HG02885 (cell line): ENCODE measurements around the gene ATP10A.

ENCODE experiments used
- ATAC-seq: cut with Tn5 transposase; IDR thresholded peaks from one replicate; pipeline ENCODE4 v1.9.1; 2021; ENCODE audit warnings: mild to moderate bottlenecking; ENCODE audit not compliant: unreplicated experiment, poor library complexity

ATP10A gene

DNA sequence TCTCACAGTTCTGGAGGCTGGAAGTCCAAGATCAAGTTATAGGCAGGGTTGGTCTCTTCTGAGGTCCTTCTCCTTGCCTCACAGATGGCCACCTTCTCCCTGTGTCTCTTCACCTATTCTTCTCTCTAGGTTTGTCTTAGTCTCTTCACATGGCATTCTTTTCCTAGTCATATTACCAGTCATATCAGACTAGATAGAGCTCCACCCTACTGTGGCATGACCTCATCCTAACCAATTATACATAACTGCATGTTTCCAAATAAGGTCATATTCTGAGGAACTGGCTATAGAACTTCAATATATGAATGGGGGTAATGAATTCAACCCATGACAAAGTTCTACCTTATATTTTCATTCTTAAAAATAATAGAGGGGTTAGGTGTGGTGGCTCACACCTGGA lies 227.9 kb downstream of the ATP10A start:
- ATAC-seq = no peak

DNA sequence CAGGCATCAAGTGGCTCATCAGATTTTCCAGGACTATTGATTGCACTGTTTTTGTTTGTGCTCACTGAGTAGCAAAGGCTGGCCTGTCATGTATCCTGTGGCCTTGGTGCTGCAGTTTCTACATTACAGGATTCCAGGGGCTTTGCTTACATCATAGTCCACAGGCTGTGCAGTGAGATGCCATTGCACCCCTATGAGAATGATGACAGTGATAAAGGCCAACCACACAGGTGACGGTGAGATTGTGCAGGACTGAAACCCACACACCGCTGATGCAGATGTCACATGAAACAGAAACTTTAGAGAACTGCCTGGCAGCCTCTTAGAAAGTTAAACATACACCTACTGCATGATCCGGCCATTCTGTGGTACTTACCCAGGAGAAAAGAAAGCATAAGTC lies 229.3 kb downstream of the ATP10A start:
- ATAC-seq = no peak

DNA sequence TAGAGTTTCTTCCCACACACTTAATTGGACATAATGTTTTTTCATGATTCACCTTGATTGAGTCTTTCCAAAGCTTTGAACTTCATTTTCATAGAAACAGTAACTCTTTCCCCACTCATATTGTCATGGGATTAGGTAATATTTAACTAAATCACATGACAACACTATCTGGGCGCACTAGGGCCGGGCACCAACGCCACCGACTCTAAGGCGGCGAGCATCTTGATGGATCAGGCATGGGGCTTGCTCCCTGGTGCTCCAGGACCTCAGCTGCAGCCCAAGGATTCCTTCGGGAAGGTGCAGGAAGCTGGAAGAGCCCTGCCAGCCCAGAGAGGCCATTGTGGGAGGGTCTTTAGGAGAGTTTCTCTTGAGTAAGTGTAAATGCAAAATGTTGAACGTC lies 231.2 kb downstream of the ATP10A start:
- ATAC-seq = no peak
